A549 (cell line): ENCODE measurements around the gene CAMK4.

Source experiments
- CTCF ChIP-seq: fragments of >200 bp; sonication (Bioruptor Twin); formaldehyde crosslinking; IDR thresholded peaks from 3 replicates; pipeline ENCODE4 v1.5.1; 2016
- EP300 ChIP-seq, 2 experiments: fragments of >200 bp; sonication (Bioruptor Twin); formaldehyde crosslinking; IDR thresholded peaks; 2 replicates in 1 of 2; 3 replicates in 1 of 2; pipeline ENCODE4 v1.6.1; 2016 to 2017
- NFE2L2 ChIP-seq: fragments of 150-350 bp; conservative IDR thresholded peaks from 2 replicates; pipeline ENCODE4 v1.6.1; 2014; ENCODE audit warnings: low read length
- NPAS2 ChIP-seq: fragments of 250-450 bp; sonication (Bioruptor Pico); IDR thresholded peaks from 2 replicates; pipeline ENCODE4 v1.8.0; 2022; ENCODE audit warnings: mild to moderate bottlenecking, moderate library complexity, borderline replicate concordance
- POLR2A ChIP-seq: IDR thresholded peaks from 2 replicates; pipeline ENCODE4 v1.6.1; 2012; ENCODE audit warnings: mild to moderate bottlenecking, low read length
- RAD21 ChIP-seq, 2 experiments: fragments of >200 bp in 1 of 2; sonication (Bioruptor Twin) in 1 of 2; formaldehyde crosslinking in 1 of 2; IDR thresholded peaks in 1 of 2; conservative IDR thresholded peaks in 1 of 2; 2 replicates in 1 of 2; 3 replicates in 1 of 2; pipeline ENCODE4 v1.6.1; 2012 to 2018; ENCODE audit warnings: inconsistent platforms in 1 of 2

DNA sequence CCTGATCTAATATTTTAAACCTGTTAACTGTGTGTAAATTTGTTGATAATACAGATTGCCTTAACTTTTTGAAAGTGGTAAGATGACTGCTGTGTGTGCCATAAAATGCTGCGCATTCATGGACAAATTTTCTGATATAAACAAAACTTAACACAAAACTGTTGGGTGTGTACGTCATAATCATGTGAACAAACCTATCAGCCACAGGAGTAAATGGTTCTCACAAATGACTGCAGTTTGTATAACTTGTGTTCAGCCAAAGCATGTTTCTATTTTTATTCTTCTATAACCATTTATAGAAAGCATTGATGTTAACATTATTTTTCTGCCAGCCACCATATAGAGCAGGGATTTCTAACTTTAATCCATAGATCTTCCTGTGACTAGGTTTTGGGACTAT, 21.5 kb downstream of the CAMK4 start:
- TF ChIP-seq NFE2L2, result no peak
- TF ChIP-seq CTCF, result no peak
- TF ChIP-seq EP300 (IDR thresholded peaks at IDR 0.05), result no peak
- TF ChIP-seq RAD21 (conservative IDR thresholded peaks at IDR 0.05 in 1 of 2, IDR thresholded peaks at IDR 0.05 in 1 of 2), result no peak
- no peak for TF ChIP-seq NPAS2
- no peak for TF ChIP-seq POLR2A
